Neural progenitor cell (in vitro differentiated cells): ENCODE results near the gene IL4I1. TPM values are rescaled to one million over a fixed set of nuclear protein-coding genes. Genes with fewer than 3 reads are reported as not detected.
A peak's percentile ranks its signal among the peaks of the same experiment; 100 is the strongest.

Experiments
- DNase-seq: peaks from one replicate; pipeline ENCODE4 v3.0.0-alpha.2; 2016; ENCODE audit warnings: low spot score
- H2AFZ ChIP-seq: fragments of 200-600 bp; sonication (generic); replicated peaks from 2 replicates; pipeline ENCODE4 v1.6.1; 2016; ENCODE audit warnings: antibody characterized with exemption
- H3F3A ChIP-seq: fragments of 200-600 bp; sonication (generic); 2 replicates; pipeline ENCODE4 v1.6.1; 2016; ENCODE audit warnings: antibody characterized with exemption, low read depth
- H3K27ac ChIP-seq: fragments of 200-600 bp; sonication (generic); 2 replicates; pipeline ENCODE4 v1.5.1; 2016; ENCODE audit warnings: mild to moderate bottlenecking
- H3K27me3 ChIP-seq: fragments of 200-600 bp; sonication (generic); 2 replicates; pipeline ENCODE4 v1.6.1; 2016; ENCODE audit warnings: mild to moderate bottlenecking, moderate library complexity
- H3K36me3 ChIP-seq: fragments of 200-600 bp; sonication (generic); 2 replicates; pipeline ENCODE4 v1.5.1; 2016
- H3K4me1 ChIP-seq: fragments of 200-600 bp; sonication (generic); 2 replicates; pipeline ENCODE4 v1.6.1; 2016; ENCODE audit warnings: mixed run types
- H3K4me2 ChIP-seq: fragments of 200-600 bp; sonication (generic); 2 replicates; pipeline ENCODE4 v1.6.1; 2016
- H3K4me3 ChIP-seq: fragments of 200-600 bp; sonication (generic); 2 replicates; pipeline ENCODE4 v1.5.1; 2016
- H3K79me2 ChIP-seq: fragments of 200-600 bp; sonication (generic); 2 replicates; pipeline ENCODE4 v1.6.1; 2016; ENCODE audit warnings: low read depth
- H3K9ac ChIP-seq: fragments of 200-600 bp; sonication (generic); 2 replicates; pipeline ENCODE4 v1.6.1; 2016
- H3K9me3 ChIP-seq: fragments of 200-600 bp; sonication (generic); 2 replicates; pipeline ENCODE4 v1.5.1; 2016; ENCODE audit warnings: low read depth
- H4K20me1 ChIP-seq: fragments of 200-600 bp; sonication (generic); 2 replicates; pipeline ENCODE4 v1.6.1; 2016; ENCODE audit warnings: low read depth
- H3K27ac Mint-ChIP-seq: 3 replicates; pipeline ENCODE4 v1.8.0; 2021; ENCODE audit warnings: mixed read lengths
- H3K27me3 Mint-ChIP-seq: 2 replicates; pipeline ENCODE4 v1.8.0; 2022; ENCODE audit warnings: low read depth, mild to moderate bottlenecking, inconsistent platforms, moderate library complexity, mixed read lengths; ENCODE audit not compliant: insufficient read depth
- H3K36me3 Mint-ChIP-seq: 3 replicates; pipeline ENCODE4 v1.8.0; 2021; ENCODE audit warnings: mixed read lengths
- H3K4me1 Mint-ChIP-seq: 3 replicates; pipeline ENCODE4 v1.8.0; 2021; ENCODE audit warnings: mixed read lengths
- H3K4me3 Mint-ChIP-seq: 3 replicates; pipeline ENCODE4 v1.8.0; 2021; ENCODE audit warnings: mild to moderate bottlenecking, moderate library complexity, mixed read lengths
- H3K9me3 Mint-ChIP-seq: 3 replicates; pipeline ENCODE4 v1.8.0; 2020; ENCODE audit warnings: mixed read lengths
- EZH2 ChIP-seq: fragments of 200-600 bp; sonication (generic); IDR thresholded peaks from 2 replicates; pipeline ENCODE4 v1.6.1; 2017; ENCODE audit warnings: antibody characterized with exemption, mild to moderate bottlenecking, moderate library complexity
- EZH2phosphoT487 ChIP-seq: fragments of 200-600 bp; sonication (generic); IDR thresholded peaks from 2 replicates; pipeline ENCODE4 v1.6.1; 2017; ENCODE audit warnings: antibody characterized with exemption
- total RNA-seq: library from RNA; depleted of rRNA; stranded (reverse); fragments of >200 nt; gene quantifications from 2 replicates; pipeline ENCODE4 v1.2.3, GENCODE V29; 2015; ENCODE audit warnings: low replicate concordance
- TF ChIP-seq, protein P1 (sequence below): fragments of 200-600 bp; sonication (generic); IDR thresholded peaks from 2 replicates; pipeline ENCODE4 v1.5.1; 2017; ENCODE audit warnings: antibody characterized with exemption, mild to moderate bottlenecking

Gene IL4I1
- total RNA-seq, 1 donor from 2014 or later, result not detected

DNA sequence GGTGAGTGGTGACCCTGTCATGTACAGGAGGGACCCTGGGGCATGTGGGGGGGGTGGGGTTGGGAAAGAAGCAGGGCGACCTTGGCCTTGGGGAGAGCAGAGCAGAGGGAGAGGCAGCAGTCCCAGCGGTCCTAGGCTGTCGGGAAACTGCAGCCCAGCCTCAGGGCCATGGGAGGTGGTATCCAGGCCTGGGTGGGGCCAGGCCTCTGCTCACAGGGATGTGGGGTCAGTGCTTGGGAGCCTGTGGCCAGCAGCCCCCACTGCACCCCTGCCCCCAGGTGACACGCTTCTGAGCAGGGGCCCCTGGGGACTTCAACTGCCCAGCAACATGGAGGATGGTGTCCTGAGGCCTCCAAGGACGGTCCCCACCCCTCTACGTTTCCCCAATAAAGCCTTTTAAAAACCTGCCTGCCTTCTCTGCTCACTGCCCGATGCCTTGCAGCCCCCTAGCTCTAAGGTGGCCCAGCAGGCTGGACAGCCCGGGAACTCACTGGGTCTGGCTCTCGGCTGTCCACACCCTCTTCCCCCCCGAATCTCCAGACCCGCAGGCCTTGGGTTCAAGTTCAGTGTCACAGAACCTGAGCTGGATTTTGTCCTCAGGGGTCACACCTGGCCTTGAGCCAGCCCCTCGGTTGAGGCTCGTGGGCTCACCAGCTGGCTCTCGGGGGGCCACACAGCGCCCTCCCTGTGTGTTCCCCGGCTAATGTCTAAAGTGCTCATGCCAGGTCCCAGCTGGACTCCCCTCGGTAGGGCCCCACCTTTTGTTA lies 36.2 kb downstream of the IL4I1 start:
- peaks cover 28% of the 10 kb centered on the region for H3K4me1 Mint-ChIP-seq
- Histone ChIP-seq H3F3A (peaks cover 91% of the 10 kb centered on the region), H3K27ac (no peak overlapping the region), H3K27me3 (no peaks in the 10 kb centered on the region), H3K36me3 (no peaks in the 10 kb centered on the region), H3K79me2 (peaks cover 35% of the 10 kb centered on the region), H4K20me1 (peaks cover 98% of the 10 kb centered on the region), H2AFZ (no peak overlapping the region), H3K9ac (no peak overlapping the region), H3K4me3 (no peak overlapping the region), H3K4me1 (peaks cover under 1% of the 10 kb centered on the region), H3K4me2 (no peak overlapping the region), H3K9me3 (no peaks in the 10 kb centered on the region)
- no peaks in the 10 kb centered on the region for H3K9me3 Mint-ChIP-seq
- no peak for DNase-seq
- H3K4me3 Mint-ChIP-seq, result peak overlapping the region; percentile 65
- H3K36me3 Mint-ChIP-seq, result peaks cover 29% of the 10 kb centered on the region
- peaks cover 20% of the 10 kb centered on the region for H3K27me3 Mint-ChIP-seq
- no peak overlapping the region for H3K27ac Mint-ChIP-seq
- TF ChIP-seq EZH2phosphoT487, result no peak
- no peak for TF ChIP-seq EZH2
- TF ChIP-seq, protein P1, sequence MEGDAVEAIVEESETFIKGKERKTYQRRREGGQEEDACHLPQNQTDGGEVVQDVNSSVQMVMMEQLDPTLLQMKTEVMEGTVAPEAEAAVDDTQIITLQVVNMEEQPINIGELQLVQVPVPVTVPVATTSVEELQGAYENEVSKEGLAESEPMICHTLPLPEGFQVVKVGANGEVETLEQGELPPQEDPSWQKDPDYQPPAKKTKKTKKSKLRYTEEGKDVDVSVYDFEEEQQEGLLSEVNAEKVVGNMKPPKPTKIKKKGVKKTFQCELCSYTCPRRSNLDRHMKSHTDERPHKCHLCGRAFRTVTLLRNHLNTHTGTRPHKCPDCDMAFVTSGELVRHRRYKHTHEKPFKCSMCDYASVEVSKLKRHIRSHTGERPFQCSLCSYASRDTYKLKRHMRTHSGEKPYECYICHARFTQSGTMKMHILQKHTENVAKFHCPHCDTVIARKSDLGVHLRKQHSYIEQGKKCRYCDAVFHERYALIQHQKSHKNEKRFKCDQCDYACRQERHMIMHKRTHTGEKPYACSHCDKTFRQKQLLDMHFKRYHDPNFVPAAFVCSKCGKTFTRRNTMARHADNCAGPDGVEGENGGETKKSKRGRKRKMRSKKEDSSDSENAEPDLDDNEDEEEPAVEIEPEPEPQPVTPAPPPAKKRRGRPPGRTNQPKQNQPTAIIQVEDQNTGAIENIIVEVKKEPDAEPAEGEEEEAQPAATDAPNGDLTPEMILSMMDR, result no peak

DNA sequence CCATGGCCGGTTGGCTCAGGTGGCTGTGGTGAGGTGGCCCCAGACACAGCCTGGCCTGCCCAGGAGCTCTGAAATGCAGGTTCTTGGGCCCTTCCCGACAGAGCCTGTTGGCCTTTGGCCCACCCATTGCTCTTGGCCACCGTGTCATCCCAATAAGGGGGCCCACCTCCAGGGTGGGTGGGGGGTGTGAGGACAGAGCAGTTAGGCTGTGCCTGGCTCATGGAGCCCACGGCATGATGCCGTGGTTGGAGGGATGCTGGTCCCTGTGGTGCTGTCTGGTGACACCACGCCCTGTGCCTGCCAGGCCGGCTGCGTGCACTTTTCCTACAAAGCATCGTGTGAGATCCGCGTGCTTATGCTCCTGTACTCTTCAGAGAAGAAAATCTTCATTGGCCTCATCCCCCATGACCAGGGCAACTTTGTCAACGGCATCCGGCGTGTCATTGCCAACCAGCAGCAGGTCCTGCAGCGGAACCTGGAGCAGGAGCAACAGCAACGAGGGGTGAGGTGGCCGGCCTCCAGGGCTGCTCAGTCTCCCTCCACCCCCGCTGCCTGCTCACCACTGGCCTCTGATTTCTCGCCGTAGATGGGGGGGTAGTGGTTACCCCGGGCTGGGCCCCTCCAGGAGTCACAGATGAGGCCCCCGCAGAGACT lies 36.9 kb downstream of the IL4I1 start:
- peaks cover 35% of the 10 kb centered on the region for H3K79me2 ChIP-seq
- no peak overlapping the region for H3K4me2 ChIP-seq
- H4K20me1 ChIP-seq, result peaks cover 99% of the 10 kb centered on the region
- no peak for DNase-seq
- H3K36me3 Mint-ChIP-seq, result peaks cover 28% of the 10 kb centered on the region
- peak overlapping the region; percentile 60 for H3K4me3 Mint-ChIP-seq
- peaks cover 21% of the 10 kb centered on the region for H3K4me1 Mint-ChIP-seq
- H3K36me3 ChIP-seq, result no peaks in the 10 kb centered on the region
- H3K9me3 Mint-ChIP-seq, result no peaks in the 10 kb centered on the region
- H3K27me3 ChIP-seq, result no peaks in the 10 kb centered on the region
- peak overlapping the region; percentile 13 for H3K27ac ChIP-seq
- H3K9me3 ChIP-seq, result no peaks in the 10 kb centered on the region
- no peak overlapping the region for H3K9ac ChIP-seq
- H3K27ac Mint-ChIP-seq, result peak overlapping the region; percentile 74
- peaks cover 91% of the 10 kb centered on the region for H3F3A ChIP-seq
- no peak overlapping the region for H2AFZ ChIP-seq
- no peaks in the 10 kb centered on the region for H3K4me1 ChIP-seq
- peaks cover 21% of the 10 kb centered on the region for H3K27me3 Mint-ChIP-seq
- TF ChIP-seq EZH2 (no peak), EZH2phosphoT487 (no peak)
- TF ChIP-seq, protein P1, result no peak
- no peak overlapping the region for H3K4me3 ChIP-seq

DNA sequence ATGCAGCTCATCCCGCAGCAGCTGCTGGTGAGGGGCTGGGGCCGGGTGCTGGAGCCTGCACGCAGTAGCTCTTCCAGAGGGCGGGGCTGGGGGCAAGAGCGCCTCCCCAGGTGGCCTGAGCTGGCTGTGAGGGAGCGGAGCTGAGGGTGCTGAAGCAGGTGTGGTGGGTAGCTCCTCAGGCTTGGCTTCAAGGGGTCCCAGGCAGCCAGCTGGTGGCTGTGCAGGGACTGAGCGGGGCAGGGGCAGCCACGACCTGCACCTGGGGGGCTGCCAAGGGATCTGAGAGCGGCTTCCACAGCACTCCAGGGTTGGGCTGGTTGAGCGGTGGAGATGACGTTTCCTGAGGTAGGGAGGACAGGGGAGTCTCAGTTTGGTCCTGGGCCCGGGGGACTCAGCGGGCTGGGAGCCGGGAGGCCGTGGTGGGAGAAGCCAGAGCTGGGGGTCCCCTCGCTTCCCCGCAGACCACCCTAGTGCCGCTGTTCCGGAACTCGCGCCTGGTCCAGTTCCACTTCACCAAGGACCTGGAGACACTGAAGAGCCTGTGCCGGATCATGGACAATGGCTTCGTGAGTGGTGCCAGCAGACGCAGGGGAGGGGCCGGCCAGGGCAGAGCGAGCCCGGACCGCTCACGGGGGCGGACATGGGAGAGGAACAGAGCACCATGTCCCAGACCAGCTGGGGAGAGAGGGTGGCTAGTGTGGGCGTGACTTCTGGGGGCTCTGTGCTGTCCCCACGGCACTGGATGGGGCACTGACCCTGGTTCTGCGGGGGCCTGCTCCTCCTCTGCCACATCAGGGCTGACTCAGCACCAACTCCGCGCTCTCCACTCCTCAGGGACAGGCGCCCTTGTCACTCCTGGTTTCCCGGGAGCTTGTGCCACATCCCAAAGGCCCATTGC lies 38.4 kb downstream of the IL4I1 start:
- H3F3A ChIP-seq, result peaks cover 85% of the 10 kb centered on the region
- TF ChIP-seq EZH2 (no peak), EZH2phosphoT487 (no peak)
- TF ChIP-seq, protein P1, result no peak
- H3K79me2 ChIP-seq, result peaks cover 36% of the 10 kb centered on the region
- no peak overlapping the region for H3K9ac ChIP-seq
- H3K9me3 Mint-ChIP-seq, result no peaks in the 10 kb centered on the region
- H3K36me3 Mint-ChIP-seq, result peaks cover 17% of the 10 kb centered on the region
- H3K27me3 ChIP-seq, result no peaks in the 10 kb centered on the region
- H3K9me3 ChIP-seq, result no peaks in the 10 kb centered on the region
- no peak overlapping the region for H3K4me2 ChIP-seq
- no peak overlapping the region for H3K4me3 ChIP-seq
- H3K36me3 ChIP-seq, result no peaks in the 10 kb centered on the region
- H3K4me1 Mint-ChIP-seq, result peaks cover 17% of the 10 kb centered on the region
- H3K27me3 Mint-ChIP-seq, result peaks cover 19% of the 10 kb centered on the region
- peak overlapping the region; percentile 53 for H3K27ac ChIP-seq
- H2AFZ ChIP-seq, result no peak overlapping the region
- no peak overlapping the region for H3K4me3 Mint-ChIP-seq
- no peak overlapping the region for H3K27ac Mint-ChIP-seq
- H4K20me1 ChIP-seq, result peaks cover 99% of the 10 kb centered on the region
- no peaks in the 10 kb centered on the region for H3K4me1 ChIP-seq
- DNase-seq, result no peak
